ENCODE results near the gene MZT2A.
"Not testable (repeated sequence)": the region's sequence is repeated elsewhere in the genome, so short reads cannot be mapped to it uniquely, and the experiment has no call there.

Gene MZT2A

DNA sequence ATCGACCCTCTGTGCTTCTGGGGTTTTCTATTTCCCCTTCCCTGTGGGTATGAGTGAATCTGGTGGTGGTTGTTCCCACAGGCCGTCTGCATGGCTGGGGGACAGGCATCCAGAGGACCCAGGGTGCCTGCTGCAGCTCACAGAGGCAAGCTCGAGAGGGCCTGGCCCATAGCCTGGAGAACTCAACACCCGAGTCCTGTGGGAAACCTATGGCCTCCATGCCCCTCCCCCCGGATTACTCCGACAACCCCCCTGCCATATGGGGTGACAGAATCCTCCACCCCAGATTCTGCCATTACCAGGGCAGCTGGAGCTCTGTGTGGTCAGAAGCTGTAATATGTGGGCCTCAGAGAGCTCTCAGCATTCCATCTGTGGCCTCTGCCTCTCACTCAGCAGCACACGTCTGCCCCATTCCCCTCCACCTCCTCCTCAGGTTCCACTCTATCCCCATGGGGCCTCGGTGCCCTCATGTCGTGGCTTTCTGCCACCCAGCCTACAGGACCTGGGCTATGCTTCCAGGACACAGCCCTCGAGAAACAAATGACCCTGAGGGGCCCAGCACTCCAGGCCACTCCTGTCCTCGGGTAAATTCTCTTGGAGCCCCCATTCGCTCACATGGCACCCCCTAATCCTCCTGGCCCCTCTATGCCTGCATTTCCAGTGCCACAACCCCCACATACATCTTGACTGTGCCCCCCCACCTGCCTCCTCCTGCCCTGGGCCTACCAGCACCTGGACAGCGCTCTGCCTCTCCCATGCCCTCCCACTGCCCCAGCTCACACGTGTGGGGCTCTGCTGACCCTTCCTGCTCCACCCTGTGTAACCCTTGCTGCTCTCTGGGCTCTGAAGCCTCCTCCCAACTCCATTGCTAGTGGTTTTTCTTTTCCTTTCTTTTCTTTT, 3.6 kb downstream of the MZT2A start:
- TF ChIP-seq FOXA1 (IDR thresholded peaks at IDR 0.05) (no peak), FOXM1 (IDR thresholded peaks at IDR 0.05; ENCODE audit: borderline replicate concordance) (no peak), NFRKB (IDR thresholded peaks at IDR 0.05) (no peak)
- TF ChIP-seq, protein P1, sequence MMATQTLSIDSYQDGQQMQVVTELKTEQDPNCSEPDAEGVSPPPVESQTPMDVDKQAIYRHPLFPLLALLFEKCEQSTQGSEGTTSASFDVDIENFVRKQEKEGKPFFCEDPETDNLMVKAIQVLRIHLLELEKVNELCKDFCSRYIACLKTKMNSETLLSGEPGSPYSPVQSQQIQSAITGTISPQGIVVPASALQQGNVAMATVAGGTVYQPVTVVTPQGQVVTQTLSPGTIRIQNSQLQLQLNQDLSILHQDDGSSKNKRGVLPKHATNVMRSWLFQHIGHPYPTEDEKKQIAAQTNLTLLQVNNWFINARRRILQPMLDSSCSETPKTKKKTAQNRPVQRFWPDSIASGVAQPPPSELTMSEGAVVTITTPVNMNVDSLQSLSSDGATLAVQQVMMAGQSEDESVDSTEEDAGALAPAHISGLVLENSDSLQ (IDR thresholded peaks at IDR 0.05), result no peak
- CTCF ChIA-PET, result no interaction called here
- DNase-seq (ENCODE audit: extremely low spot score), result no peak
- POLR2A ChIA-PET, result no interaction called here

GRCh38 chr2:131486201-131486902, 5.8 kb downstream of the MZT2A start:
- CTCF ChIA-PET, result not testable (repeated sequence)

GRCh38 chr2:131484906-131485460, 7.2 kb downstream of the MZT2A start:
- DNase-seq (ENCODE audit: extremely low spot score); CTCF ChIA-PET; POLR2A ChIA-PET: not testable (repeated sequence)

More at GRCh38 chr2:131486201-131486902, 5.8 kb downstream of the MZT2A start:
- DNase-seq (ENCODE audit: extremely low spot score); POLR2A ChIA-PET: not testable (repeated sequence)

DNA sequence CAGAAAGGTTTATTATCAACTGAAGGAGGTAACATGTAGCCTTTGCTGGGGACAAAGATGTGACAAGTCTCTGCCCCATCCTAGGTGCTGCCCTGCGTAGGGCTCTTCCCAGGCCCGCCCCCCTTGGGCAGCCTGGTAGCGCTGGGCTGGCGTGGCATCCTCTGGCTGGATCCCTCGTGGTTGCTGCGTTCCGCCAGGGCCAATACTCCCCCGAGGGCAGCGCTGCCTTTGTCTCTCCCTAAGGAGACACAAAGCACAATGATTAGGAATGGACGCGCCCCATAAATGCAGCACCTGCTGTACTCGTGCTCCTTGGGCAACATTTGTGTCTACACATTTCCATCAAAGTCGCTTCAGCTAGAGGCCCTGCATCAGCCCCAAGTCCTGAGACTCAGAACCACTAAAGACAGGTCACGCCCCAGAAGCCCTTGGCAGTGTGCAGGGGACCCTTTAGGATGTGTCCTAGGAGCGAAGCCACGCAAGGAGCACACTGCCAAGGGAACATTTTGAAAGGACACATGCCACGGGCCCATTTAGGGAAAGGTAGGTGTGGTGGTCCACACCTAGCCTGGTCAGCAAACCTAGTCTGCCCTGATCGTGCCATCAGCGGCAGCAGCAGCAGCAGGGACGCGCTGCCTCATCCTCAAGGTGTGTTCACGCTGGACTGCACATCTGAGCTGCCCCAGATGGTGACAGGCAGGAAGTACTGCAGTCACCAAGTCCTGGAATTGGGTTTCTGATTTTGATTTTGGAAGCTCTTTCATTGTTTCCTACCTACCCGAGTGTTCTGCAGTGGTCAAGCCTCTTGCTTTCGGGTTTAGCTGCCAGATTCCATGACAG, 8.0 kb downstream of the MZT2A start:
- POLR2A ChIA-PET; CTCF ChIA-PET; DNase-seq (ENCODE audit: extremely low spot score): not testable (repeated sequence)

GRCh38 chr2:131482506-131483155, 9.6 kb downstream of the MZT2A start:
- POLR2A ChIA-PET; CTCF ChIA-PET; DNase-seq (ENCODE audit: extremely low spot score): not testable (repeated sequence)

GRCh38 chr2:131480351-131480750, 11.8 kb downstream of the MZT2A start:
- DNase-seq (ENCODE audit: extremely low spot score); POLR2A ChIA-PET: not testable (repeated sequence)
- CTCF ChIA-PET, result interaction anchor here (0.8 kb wide), 1 partner anchor 12 kb away, joined by 3 read pairs; no protein-coding TSS in a partner anchor

- CTCF ChIA-PET; DNase-seq (ENCODE audit: extremely low spot score); POLR2A ChIA-PET: not testable (repeated sequence)
Observed at GRCh38 chr2:131478850-131479461, 13.2 kb downstream of the MZT2A start.

GRCh38 chr2:131478074-131478849, 13.9 kb downstream of the MZT2A start:
- CTCF ChIA-PET; POLR2A ChIA-PET; DNase-seq (ENCODE audit: extremely low spot score): not testable (repeated sequence)

GRCh38 chr2:131477227-131477626, 15.0 kb downstream of the MZT2A start:
- DNase-seq (ENCODE audit: extremely low spot score); CTCF ChIA-PET; POLR2A ChIA-PET: not testable (repeated sequence)

DNA sequence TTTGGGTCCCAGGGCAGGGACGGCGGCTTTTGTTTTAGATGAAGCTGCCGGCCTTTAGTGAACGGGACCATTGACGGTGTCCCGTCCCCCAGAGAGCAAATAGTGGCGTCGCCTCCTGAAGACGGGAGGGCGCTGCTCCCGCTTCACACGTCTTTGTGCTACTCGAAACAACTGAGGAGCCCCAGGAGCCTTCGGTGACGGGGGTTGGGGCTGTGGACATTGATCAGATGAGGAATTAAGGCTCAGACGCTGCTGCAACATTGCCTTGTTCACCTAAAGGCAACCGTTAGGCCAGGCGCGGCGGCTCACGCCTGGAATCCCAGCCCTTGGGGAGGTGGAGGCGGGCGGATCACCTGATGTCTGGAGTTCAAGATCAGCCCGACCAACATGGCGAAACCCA, 15.8 kb downstream of the MZT2A start:
- POLR2A ChIA-PET; CTCF ChIA-PET; DNase-seq (ENCODE audit: extremely low spot score): not testable (repeated sequence)
